Measurements from ENCODE around the gene TRIM8.

GRCh38 chr10:102613286-102613685 lies 31.0 kb upstream of the TRIM8 start:
- no peak for TF ChIP-seq CTCF (IDR thresholded peaks at IDR 0.05; ENCODE audit: insufficient read depth, low read length, poor library complexity, severe bottlenecking)
- TF ChIP-seq EZH2phosphoT487 (conservative IDR thresholded peaks at IDR 0.05; ENCODE audit: low read length) = no peak

Data from SU-DHL-6 (cell line).